Stimulated activated naive CD8-positive, alpha-beta T cell treated with anti-CD3 and anti-CD28 coated beads, Interleukin-15, amount 100 ng/mL, for 72 hours (primary cell): ENCODE results near the gene CHSY3.
A peak's percentile ranks its signal among the peaks of the same experiment; 100 is the strongest.
"Not testable (repeated sequence)": the region's sequence is repeated elsewhere in the genome, so short reads cannot be mapped to it uniquely, and the experiment has no call there.

ENCODE experiments used
- ATAC-seq: fragments of 150-1000 bp; cut with Tn5 transposase; 2 replicates; pipeline ENCODE4 v1.10.0; 2021; ENCODE audit warnings: mild to moderate bottlenecking, moderate library complexity
- DNase-seq, 2 donors: peaks; one replicate each; pipeline ENCODE4 v3.0.0; 2021 to 2022
- H3K27ac Mint-ChIP-seq, 2 donors: one replicate each; pipeline ENCODE4 v1.8.0; 2022; ENCODE audit warnings: mild to moderate bottlenecking in 2 of 2, mixed read lengths in 2 of 2, moderate library complexity in 2 of 2
- H3K27me3 Mint-ChIP-seq: one replicate; pipeline ENCODE4 v1.8.0; 2022; ENCODE audit warnings: mixed read lengths
- H3K4me1 Mint-ChIP-seq: one replicate; pipeline ENCODE4 v1.8.0; 2022; ENCODE audit warnings: mild to moderate bottlenecking, mixed read lengths
- H3K4me3 Mint-ChIP-seq, 2 donors: one replicate each; pipeline ENCODE4 v1.8.0; 2022; ENCODE audit warnings: mild to moderate bottlenecking in 2 of 2, mixed read lengths in 2 of 2, moderate library complexity in 1 of 2
- H3K9me3 Mint-ChIP-seq, 2 donors: one replicate each; pipeline ENCODE4 v1.8.0; 2022; ENCODE audit warnings: mixed read lengths in 2 of 2

CHSY3 gene

GRCh38 chr5:130189961-130190360 is 285.7 kb downstream of the CHSY3 start:
- no peaks in the 10 kb centered on the region for H3K4me1 Mint-ChIP-seq
- no peak for DNase-seq

DNA sequence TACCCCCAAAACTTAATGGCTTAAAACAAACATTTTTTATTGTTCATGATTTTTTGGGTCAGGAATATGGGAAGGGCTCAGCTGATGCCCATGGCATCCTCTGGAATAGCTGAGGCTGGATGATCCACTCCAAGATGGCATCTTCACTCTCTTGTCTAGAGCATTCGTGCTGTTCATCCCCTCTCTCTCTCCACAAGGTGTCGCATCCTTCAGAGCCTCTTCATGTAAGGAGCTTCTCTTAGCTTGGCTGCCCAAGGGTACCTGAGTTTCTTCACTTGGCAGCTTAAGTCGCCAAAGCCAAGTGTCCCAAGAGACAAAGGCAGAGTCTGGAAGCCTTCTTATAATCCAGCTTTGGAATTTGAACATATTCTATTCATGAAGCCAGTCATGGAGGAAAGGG is 294.7 kb downstream of the CHSY3 start:
- no peak for DNase-seq
- H3K9me3 Mint-ChIP-seq, result no peaks in the 10 kb centered on the region
- ATAC-seq, result no peak
- peaks cover 17% of the 10 kb centered on the region for H3K27me3 Mint-ChIP-seq
- no peaks in the 10 kb centered on the region for H3K4me1 Mint-ChIP-seq
- no peak overlapping the region for H3K4me3 Mint-ChIP-seq
- H3K27ac Mint-ChIP-seq, result no peak overlapping the region

More at GRCh38 chr5:130189961-130190360, 285.7 kb downstream of the CHSY3 start:
- no peaks in the 10 kb centered on the region for H3K9me3 Mint-ChIP-seq
- H3K27me3 Mint-ChIP-seq, result peaks cover 8% of the 10 kb centered on the region
- no peak overlapping the region for H3K4me3 Mint-ChIP-seq
- no peak for ATAC-seq
- H3K27ac Mint-ChIP-seq, result no peak overlapping the region

DNA sequence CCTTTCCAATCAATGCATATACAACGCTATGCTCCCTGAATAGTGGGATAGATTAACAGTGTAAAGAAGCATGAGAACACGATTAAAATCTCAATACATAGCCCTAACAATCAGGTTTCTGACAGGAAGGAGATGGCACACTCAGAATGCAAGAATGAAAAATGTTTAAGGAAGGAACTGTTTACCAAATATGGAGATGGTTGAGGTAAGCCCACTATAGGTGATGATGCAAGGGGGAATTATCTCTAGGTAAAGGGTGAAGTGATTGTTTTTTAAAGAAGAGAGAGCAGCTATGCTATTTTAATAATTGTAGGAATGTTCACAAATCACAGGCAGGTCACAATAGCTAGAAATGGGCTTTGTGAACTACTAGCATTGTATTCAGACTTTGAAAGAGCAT is 302.4 kb downstream of the CHSY3 start:
- no peaks in the 10 kb centered on the region for H3K4me1 Mint-ChIP-seq
- ATAC-seq (no peak), DNase-seq (no peak)
- peaks cover 13% of the 10 kb centered on the region for H3K27me3 Mint-ChIP-seq
- H3K27ac Mint-ChIP-seq, result no peak overlapping the region
- H3K9me3 Mint-ChIP-seq, result no peaks in the 10 kb centered on the region
- no peak overlapping the region for H3K4me3 Mint-ChIP-seq

DNA sequence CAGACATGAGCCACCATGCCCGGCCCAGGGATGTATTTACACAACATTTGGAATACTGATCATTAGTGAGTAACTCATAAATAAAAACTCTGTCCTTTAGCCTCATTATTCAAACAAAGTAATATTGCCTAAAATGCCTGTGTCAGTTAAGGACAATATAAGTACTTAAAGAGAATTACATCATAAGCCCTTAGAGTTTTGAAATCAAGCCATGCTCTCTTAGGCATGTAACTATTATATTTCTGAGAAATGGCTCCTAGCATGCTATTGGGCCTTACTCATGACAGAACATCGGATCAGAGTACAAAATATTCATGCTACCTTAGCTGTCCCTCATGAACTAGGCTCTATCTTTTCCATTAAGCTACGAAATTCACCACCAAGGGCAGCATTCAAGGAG is 309.3 kb downstream of the CHSY3 start:
- ATAC-seq (no peak), DNase-seq (no peak)
- peaks cover 9% of the 10 kb centered on the region for H3K27me3 Mint-ChIP-seq
- no peak overlapping the region for H3K4me3 Mint-ChIP-seq
- no peaks in the 10 kb centered on the region for H3K4me1 Mint-ChIP-seq
- H3K9me3 Mint-ChIP-seq, result no peaks in the 10 kb centered on the region
- H3K27ac Mint-ChIP-seq, result no peak overlapping the region

DNA sequence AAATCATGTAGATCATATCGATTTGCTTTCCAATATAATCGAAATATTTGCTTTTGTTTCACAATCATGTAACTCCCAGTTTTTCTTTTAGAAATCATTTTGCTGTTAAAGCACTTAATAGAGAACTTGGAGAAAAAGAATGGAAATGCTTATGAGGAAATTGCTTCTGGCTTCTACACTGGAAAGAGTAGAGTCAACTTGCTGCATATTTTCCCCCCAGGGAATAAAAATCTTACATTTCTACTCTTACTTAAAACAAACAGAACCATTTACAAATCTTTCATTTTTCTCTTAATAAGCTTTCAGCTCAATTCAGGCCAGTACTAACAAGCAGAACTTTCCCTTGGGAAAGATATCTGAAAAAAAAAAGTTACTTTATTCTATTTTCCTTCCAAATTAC is 312.0 kb downstream of the CHSY3 start:
- Mint-ChIP-seq H3K27me3 (peaks cover 8% of the 10 kb centered on the region), H3K9me3 (no peaks in the 10 kb centered on the region), H3K4me1 (no peaks in the 10 kb centered on the region), H3K4me3 (no peak overlapping the region), H3K27ac (no peak overlapping the region)
- ATAC-seq (no peak), DNase-seq (no peak)

DNA sequence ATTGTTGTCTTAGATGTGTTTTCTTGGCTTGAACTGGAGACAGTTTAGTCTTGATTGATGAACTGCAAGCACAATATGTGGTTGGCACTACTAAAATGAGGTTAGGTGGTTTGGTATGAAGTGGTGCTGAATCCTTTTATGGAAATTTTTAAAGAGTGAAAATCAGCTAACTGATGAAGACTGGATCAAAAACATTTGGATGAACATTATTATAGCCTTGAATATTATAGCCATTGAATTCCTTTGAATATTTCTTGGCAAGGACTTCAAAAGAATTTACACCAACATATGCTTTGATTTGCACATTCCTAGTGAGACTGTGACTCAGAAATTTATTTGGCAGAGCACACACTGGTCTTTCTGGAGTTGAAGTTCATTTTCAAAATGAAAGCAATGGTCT is 318.3 kb downstream of the CHSY3 start:
- Mint-ChIP-seq H3K4me3 (no peak overlapping the region), H3K4me1 (no peaks in the 10 kb centered on the region), H3K9me3 (peaks cover 0 to 6% of the 10 kb centered on the region in 2 donors), H3K27me3 (no peaks in the 10 kb centered on the region), H3K27ac (no peak overlapping the region)
- DNase-seq (no peak), ATAC-seq (no peak)

DNA sequence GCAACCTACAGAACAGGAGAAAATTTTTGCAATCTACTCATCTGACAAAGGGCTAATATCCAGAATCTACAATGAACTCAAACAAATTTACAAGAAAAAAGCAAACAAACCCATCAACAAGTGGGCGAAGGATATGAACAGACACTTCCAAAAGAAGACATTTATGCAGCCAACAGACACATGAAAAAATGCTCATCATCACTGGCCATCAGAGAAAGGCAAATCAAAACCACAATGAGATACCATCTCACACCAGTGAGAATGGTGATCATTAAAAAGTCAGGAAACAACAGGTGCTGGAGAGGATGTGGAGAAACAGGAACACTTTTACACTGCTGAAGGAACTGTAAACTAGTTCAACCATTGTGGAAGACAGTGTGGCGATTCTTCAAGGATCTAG is 322.3 kb downstream of the CHSY3 start:
- H3K27me3 Mint-ChIP-seq, H3K27ac Mint-ChIP-seq, H3K9me3 Mint-ChIP-seq, H3K4me1 Mint-ChIP-seq, ATAC-seq, H3K4me3 Mint-ChIP-seq, DNase-seq: not testable (repeated sequence)

DNA sequence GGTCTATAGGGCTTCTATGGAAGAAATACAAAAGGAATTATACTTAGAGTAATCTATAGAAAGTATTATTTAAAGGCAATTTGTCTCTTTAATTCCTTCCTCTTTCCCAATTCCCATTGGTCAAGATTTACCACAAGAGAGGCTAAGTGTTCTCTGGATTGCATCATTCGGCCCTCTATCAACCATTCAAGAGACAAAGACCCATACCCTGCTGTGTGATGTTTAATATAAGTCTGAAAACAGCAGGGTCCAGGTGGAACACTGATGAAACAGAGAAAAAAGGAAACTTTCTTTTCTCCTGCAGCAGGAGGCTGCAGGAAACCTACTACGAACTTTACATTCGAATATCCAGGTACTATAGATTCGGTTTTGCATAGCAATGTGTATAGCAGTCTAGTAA is 323.4 kb downstream of the CHSY3 start:
- H3K4me3 Mint-ChIP-seq, result no peak overlapping the region
- H3K9me3 Mint-ChIP-seq, result peaks cover 0 to 6% of the 10 kb centered on the region in 2 donors
- H3K27me3 Mint-ChIP-seq, result no peaks in the 10 kb centered on the region
- no peak overlapping the region for H3K27ac Mint-ChIP-seq
- H3K4me1 Mint-ChIP-seq, result no peaks in the 10 kb centered on the region
- no peak for DNase-seq
- ATAC-seq, result no peak

GRCh38 chr5:130231786-130232185 is 327.5 kb downstream of the CHSY3 start:
- no peak overlapping the region for H3K27ac Mint-ChIP-seq
- H3K4me3 Mint-ChIP-seq, result no peak overlapping the region
- H3K4me1 Mint-ChIP-seq, result no peaks in the 10 kb centered on the region
- H3K9me3 Mint-ChIP-seq, result no peaks in the 10 kb centered on the region
- DNase-seq, result no peak
- ATAC-seq, result no peak
- H3K27me3 Mint-ChIP-seq, result no peaks in the 10 kb centered on the region

- Mint-ChIP-seq H3K4me3 (no peak overlapping the region), H3K27me3 (no peaks in the 10 kb centered on the region), H3K9me3 (no peaks in the 10 kb centered on the region), H3K4me1 (no peaks in the 10 kb centered on the region), H3K27ac (peak overlapping the region in 1 of 2 donors; percentile 16)
- DNase-seq (no peak), ATAC-seq (no peak)
Measured at GRCh38 chr5:130234816-130235215, 330.6 kb downstream of the CHSY3 start.
